HG02759 (cell line): ENCODE data around the gene DGCR2.
"Not testable (repeated sequence)": the region's sequence is repeated elsewhere in the genome, so short reads cannot be mapped to it uniquely, and the experiment has no call there.

Source experiments
- ATAC-seq: cut with Tn5 transposase; IDR thresholded peaks from one replicate; pipeline ENCODE4 v1.9.1; 2021; ENCODE audit warnings: mild to moderate bottlenecking, moderate library complexity; ENCODE audit not compliant: unreplicated experiment

Gene DGCR2

DNA sequence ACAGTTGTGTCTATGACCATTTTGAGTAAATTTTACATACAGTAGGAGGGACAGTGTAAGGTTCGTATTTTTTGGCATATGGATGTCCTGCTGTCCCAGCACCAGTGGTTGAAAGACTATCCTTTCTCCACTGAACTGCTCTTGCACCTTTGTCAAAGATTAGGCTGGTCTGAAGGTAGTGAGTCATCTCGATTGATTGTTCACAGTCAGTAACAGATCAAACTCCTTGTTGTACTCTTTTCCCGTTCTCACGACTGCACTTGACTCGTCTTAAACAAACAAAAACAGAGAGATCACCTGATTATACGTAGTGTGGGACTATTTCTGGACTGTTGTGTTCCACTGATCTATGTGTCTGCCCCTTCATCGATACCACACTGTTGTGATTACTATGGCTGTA, 77.1 kb downstream of the DGCR2 start:
- ATAC-seq = no peak

DNA sequence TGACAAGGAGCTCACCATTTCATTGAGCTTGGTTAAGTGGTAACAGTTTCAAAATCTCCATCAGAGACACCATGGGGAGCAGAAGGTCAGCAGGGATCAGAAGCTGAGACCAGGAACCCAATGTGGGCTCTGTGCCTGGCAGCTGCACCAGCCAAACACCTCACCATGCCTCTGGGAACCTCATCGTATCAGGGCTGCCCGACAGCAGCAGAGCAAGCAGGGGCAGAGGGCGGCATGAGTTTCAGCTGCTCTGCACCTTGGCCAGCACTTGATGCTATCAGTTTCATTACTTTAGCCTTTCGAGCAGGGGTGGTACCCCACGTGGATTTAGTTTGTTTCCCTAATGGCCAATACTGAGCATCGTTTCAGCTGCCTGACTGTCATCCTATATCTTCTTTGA, 77.8 kb downstream of the DGCR2 start:
- no peak for ATAC-seq

DNA sequence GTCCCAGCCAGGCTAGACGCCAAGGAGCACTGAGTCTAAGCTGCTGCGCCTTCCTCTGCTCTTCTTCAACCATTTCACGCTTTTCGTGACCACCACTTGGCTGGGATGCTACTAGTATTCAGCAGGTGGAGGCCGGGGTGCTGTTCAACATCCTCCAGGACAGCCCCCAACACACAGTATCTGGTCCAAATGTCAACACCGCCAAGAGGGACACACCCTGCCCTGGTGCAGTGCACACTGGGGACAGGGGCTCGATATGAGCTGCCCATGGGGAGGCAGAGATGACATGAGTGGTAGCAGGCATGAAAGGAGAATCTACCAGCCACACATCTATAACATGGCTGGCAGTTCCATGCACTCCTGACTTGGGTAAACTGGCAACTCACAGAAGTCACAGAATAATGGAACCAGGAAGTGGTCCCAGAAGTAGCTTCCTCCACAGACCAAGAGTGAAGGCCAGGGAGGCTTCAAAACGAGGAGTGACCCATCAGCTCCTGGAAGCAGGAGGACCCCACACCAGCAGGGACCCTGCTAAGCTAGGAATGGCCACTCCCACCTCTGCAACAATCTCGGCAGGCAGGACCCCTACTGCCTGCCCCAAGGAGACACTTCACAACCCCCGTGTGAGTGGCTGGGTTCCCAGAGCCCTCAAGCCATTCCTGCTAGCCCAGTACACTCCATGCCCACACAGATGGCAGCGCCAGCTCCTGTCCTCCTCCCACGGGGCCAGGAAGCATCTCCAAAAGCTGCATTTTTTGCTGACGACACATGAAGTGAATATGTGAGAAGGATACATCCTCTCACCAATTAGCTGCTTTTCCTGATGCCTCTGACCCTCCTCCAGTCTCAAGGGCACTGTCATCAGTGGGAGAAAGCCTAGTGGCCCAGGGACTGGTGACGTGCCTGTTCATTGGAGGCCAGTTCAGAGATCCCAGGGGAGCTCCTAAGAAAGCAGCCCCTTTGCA, 78.8 kb downstream of the DGCR2 start:
- ATAC-seq = no peak

DNA sequence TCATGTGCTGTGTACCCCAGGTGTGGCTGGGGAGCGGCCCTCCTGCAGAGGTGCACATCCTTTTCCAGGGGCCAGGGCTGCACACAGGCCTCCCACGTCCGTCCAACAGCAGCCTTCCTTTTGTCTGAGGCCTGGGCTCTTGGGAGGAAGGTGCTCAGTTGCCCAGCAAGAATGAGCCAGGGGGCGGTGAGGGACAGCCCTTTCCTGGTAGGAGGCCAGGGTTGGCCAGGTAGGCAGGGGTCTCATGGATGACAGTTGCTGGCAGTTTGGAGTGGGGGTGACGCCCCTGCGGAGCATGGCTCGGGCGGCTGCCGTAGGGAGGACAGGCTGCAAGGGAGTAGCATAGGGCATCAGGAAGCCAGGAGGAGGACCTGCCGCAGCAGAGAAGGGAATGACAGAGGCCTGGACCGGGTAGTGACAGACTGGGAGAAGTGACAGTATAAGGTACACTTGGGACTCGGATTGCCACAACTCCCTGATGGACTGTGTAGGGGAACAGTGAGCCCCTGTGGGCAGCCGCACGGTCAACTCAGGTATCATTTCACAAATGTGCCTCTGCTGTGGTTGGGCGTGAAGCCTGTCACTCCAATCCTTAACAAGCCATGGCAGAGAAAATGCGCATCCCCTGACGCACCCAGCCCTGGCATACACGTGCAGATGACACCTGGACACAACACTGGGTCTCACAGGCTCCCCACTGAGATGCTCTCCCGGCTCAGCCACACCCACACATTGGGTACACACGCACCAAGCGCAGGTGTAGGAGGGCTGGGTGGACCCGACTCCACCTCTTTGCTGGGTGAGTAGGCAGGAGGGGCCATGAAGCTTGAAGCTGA, 79.7 kb downstream of the DGCR2 start:
- no peak for ATAC-seq

DNA sequence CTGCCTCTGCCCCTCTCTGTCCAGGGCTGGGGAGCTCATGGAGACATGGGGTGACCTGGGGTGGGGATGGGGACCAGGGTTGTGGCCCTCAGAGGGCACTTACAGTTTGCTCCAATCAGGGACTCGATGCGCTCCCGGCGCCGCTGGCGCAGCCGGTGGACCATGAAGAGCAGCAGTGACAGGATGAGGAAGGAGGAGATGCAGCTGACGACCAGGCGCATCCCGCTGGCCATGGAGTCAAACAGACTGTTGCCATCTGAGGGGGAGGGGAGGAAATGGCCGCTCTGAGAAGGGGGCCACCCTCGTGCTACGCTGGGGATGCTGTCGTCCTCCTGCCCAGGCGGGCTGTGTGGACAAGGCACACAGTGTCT, 80.5 kb downstream of the DGCR2 start:
- no peak for ATAC-seq

DNA sequence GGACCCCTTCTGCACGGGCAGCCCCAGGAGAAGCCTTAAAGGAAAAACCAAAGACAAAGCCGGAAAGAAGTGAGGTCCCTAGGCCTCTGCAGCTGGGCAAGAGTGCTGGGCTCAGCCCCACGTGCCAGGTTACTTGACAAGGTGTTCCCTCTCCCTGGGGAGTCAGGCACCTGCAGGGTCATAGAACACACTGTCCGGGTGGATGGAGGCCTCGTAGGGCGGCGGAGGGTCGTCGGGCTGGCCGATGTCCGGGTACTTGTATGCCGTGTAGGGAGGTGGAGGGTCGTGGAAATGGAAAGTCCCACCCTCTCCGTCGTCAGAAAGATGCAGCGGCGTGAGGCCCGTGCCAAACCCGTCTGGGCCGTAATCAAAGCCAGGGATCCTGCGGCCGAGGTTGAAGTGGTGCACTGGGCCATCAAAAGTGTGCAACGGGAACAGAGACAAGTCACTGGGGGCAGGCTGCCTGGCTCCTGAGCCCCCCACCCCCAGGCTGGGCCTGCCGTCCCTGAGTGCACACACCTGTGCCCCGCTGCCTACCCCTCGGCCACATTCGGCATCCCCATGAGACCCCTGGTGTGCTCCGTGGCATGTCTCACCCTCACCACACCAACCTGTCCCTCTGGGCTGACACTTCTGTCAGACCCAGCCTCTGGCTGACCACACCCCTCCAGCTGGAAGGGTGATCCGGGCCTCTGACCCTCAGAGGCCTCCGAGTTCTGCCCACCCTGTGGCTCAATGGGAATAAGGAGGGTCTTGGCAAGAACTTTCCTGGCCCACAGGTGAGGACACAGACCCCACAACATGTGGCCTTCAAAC, 81.1 kb downstream of the DGCR2 start:
- ATAC-seq = no peak

DNA sequence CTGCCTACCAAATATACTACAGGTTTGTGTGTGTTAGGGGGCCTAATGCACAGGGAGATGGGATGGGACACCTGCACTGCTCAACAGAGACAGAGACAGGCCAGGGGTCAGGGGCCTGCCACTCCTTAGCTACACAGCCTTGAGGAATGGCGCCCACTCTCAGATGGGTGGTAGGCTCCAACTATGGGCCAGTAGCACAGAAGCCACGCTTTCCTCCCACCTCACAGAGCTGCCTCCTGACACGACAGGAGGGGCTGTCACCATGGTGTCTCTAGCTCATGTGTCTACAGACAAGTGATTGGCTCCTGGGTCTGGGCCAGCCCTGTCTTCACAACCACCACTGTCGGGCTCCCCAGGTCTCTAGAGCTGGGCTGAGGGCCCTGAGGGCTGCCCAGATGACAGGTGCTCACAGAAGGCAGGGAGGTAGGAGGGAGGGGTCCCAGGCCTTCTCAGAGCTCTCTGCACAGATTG, 81.8 kb downstream of the DGCR2 start:
- no peak for ATAC-seq

DNA sequence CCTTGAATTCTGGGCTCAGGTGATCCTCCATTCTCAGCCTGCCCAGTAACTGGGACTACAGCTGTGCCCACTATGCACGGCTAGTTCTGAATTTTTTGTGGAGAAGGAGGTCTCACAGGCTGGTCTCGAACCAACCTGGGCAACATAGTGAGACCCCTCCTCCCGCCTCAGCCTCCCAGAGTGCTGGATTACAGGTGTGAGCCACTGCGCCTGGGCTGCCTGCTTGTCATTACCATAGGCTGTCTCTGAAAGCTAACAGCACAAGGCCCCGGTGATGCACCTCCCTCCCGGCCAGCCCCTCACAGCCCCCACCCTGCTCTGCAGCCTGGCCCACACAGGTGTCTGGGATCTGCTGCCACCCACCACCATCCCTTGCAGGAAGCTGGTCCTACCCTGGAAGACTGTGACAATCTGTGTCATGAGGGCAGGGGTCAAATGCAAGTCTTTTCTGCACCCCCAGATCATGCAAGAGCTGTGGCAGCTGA, 82.4 kb downstream of the DGCR2 start:
- ATAC-seq = no peak

DNA sequence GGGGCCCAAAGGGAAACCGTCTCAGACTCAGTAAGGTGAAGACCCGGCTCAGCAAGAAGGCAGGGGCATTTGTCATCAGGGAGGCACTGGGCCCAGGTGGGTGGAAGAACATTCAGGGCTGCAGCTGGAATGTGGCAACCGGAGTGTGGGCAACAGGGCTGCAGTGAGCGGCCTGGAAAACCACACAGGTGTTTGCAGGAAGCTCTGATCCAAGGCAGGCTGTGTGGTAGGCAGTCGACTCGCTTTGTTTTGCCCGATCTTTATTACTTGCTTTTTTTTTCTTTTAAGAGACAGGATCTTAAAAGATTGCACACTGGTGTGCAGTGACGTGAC, 82.8 kb downstream of the DGCR2 start:
- no peak for ATAC-seq

DNA sequence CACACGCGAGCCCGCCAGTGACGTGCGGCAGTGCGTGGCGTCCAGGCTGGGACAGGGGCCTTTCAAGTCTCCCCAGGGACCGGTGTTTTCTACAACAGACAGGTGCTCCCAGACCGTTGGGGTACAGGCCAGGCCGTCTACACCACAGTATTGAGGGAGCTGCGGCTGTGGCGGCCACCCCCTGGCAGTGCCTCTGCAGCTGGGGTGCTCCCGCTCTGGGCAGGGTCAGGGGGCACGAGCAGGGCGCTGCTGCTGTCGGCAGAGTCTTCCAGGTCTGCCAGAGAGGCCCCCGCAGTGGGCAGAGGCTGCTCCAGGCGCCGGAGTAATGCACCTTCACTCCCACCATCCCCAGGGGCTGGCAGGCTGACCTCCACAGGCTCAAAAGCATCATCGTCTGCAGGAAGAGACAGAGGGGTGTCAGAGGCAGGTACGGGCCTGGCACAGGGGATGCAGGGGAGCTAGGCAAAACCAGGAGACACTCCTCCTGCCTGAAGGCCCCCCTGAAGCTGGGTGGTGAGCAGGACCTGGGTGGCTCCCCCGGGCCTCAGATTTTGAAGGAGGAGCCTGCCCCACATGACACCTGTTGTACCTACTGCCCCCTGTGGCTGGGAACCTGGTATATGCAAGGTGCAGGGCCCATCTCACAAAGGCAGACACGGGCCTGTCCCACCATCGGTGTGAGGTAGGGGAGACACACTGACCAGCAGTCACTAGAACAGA, 83.3 kb downstream of the DGCR2 start:
- no peak for ATAC-seq

DNA sequence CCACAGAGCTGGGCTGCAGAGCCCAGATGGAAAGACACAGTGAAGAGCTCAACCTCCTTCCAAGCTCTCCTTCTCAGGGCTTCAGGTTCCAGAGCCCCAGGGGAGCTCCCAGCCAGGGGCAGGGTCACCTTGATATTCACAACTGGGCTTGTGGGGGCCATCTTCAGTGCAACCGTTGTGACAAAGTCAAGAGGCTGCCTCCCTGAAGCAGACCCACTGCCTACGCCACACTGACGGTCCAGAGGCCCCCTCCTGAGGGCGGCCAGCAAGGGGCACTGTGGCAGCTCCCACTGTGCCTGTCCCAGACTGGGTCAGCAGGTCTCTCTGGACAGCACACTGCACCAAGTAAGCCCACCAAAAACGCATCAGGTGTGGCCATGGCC, 84.1 kb downstream of the DGCR2 start:
- no peak for ATAC-seq

DNA sequence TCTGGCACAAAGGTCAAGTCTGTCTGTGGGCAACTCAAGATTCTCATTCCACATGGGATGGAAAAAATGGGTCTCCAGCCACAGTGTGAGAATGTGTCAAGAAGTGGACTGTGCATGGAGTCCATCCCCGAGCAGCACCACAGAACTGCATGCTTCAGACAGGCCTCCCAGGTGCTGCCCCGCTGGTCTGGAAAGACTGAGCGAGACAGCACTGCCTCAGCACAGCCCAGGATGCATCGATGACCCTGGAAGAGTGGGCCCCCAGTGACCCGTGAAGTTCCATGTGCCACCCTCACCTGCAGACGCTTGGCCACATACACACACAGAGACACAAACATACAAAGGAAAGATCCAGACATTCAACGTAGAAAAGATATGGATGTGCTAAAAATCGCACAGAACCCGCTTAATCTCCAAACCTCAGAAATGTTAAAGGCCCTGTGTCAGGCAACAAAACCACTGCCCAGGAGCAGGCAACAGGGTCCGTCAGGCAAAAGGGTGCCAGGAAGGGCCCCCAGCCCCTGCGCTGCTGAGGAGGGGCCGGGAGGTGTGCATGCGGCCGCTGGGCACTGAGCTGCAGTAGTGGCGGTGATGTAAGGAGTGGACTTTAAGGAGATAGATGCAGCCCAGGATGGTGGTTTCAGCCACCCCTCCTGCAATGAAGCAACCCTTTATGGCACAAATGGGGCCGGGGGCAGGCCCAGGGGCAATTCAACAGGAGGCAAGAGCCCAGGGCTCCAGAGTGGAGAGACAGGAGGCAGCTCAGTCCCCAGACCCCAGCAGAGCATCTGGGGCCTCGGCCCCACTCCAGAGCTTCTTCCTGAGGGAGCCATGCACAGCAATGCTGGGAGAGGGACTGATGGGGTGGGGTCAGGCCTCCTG, 84.7 kb downstream of the DGCR2 start:
- no peak for ATAC-seq

DNA sequence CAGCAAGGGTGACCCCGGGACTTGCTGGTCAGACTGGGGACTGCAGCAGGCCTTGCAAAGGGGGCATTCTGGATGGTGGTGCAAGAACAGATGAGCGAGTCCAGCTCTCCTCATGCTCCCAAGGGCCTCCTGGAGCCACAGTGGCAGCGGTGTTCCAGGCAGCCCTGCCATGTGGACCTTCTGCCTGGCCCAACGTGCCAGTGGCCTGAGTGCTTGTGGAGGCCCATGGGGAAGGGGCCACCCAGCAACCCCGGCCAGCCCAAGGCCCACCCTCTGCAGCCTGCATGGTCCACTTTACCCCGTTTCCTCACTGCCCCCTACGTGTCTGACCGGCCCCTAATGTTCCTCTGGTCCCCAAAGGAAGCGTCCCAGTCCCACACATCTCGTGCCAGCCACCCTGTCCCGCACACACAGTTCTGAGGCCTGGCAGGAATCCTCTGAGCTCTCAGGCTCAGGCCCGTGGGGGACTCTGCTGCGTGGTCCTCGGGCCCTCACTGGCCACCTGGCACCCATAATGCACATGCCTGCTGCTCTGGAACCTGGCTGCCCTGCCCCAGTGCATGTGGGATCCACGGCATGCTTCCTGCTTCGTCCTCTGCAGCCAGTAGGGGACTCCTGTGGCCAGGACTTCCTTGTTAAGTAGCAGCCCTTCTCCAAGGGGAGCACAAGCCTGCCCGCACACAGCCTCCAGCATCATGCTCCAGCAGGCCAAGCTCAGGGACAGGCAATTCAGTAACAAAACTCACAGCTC, 85.5 kb downstream of the DGCR2 start:
- no peak for ATAC-seq

DNA sequence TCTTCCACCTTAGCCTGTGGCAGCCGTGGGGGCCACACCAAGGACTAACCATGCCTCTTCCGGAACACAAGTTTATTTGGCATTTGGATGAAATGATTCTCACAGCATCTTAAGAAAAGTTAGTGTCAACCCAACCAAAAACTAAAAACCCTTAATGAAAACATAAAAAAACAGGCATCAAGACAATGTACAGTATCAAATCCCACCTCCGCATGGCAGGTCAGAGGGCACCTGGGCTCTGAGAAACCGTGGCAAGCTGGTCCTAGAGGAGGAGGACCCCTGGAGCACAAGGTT, 86.0 kb downstream of the DGCR2 start:
- no peak for ATAC-seq

DNA sequence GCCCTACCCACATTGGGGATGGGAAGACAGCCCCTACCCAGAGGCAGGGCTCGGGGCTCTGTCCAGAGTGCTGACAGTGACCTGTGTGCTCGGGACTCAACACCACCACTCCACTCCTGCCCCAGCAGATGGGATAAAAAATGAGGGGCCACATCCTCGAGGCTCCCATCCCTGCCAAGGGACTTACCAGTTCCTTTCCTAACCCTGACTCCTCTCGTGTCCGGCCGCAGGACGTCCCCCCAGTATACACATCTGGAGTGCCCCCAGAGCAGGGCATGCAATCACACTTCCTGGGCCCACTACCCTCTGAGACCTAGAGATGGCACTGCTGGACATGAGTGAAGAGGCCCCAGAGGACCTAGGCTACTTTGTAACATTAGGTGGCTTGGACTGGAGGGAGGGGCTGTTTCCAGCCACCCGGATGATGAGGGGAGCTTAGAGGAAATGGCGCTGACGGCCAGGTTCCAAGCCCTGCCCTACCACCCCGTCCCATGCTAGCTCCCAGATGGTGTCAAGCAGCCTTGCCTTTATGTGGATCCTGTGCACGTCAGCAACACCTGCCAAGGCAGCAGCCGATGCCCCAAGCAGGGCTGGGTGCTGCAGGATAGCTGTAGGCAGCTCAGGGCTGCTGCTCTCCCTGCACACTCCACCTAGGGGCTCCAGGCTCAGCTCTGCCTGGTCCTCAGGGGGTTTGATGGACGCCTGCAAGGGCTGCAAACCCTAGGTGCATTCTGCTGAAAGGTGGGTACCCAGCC, 86.6 kb downstream of the DGCR2 start:
- no peak for ATAC-seq

DNA sequence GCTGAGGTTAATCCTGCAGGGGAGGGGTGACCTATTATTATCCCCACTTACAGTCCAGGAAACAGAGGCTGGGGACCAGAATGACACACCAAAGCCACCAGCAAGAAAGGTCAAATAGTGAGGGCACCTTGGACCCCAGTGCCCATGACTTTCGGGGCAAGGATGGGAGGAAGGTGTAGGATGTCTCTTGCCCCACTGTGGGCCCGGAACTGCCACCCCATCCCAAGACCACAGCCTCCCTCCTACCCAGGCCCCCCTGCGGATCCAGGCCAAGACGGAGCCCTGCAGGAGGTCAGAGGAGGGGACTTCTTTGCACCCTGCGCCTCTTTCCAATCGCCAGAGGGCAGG, 87.1 kb downstream of the DGCR2 start:
- ATAC-seq = not testable (repeated sequence)

DNA sequence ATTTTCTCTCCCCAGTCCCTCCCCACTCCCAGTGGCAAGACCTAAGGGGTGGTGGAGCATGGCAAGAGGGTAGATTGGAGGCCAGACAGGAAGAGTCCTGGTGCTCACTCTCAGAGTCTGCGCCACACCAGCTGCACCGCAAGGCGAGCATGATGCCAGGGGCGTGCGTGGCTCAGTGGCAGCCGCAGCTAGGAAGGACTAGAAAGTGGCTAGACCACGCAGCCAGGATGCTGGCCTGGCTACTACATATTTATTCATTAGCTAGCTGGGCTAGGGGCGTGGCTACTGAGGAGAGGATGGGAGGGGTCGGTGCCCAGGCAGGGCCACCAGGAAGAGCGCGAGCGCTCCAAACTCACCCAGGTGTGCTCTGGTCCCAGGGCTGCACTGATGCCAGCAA, 87.5 kb downstream of the DGCR2 start:
- ATAC-seq = not testable (repeated sequence)

DNA sequence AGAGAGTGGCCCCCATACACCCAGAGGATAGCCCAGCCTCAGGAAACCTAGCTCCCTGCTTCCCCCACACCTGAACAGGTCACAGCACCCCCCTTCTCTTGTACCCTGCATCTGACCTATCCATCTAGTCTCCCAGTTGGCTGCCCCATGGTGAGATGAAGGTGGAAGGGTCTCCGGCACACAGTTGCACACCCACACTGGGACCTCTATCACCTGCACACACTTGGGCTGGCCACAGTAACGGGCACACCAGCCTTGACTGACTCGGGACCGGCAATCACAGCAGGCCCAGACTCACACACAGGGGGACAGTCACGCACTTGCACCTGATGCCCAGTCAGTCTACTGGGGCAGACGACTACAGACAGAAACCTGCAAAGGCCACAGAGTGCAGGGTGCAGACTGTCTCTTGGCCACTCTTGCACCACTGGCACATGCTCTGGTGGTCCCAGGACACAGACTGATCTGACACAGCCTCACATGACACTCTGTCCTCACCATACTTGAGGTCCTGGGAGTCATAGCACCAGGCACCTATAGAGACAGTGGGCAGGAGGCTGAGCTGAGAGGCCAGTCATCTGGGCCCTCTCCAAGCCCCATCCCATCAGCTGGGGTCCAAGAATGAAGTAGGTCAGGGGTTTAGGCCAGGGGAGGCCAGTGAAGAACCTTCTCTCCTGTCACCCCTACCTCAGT, 88.0 kb downstream of the DGCR2 start:
- not testable (repeated sequence) for ATAC-seq
